ENCODE data around the gene TMEM126A.
"Not testable (repeated sequence)": the region's sequence is repeated elsewhere in the genome, so short reads cannot be mapped to it uniquely, and the experiment has no call there.

Gene TMEM126A

DNA sequence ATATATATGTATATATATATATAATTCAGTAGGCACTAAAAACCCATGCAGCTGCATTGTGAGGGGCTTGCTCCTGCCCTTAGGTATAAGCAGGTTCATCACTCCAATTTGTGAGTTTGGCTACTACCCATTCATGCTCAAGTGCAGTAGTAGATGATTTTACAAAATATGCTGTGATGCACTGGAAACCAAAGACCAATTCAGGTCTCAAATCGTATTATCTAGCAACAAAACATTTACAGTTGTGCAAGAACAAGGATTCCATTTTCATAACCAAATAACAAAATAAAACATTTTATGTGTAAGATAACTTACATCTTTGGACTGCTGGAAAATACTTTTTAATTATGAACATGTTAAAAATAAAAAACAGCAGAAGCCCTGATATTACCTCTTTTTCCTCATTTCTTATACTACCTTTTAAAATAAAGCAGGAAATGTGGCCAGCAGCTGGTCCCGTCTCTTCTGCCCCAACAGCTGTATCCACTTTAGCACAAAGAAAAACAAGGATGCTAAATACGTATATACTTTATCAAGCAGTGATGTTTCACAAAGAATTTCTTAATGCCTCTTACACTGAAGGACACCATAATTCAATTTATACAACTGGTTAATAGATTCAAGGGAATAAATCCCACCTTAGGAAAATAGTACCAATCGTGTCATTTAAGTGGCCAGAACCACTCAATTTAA is 14.4 kb downstream of the TMEM126A start:
- DNase-seq, result no peak

DNA sequence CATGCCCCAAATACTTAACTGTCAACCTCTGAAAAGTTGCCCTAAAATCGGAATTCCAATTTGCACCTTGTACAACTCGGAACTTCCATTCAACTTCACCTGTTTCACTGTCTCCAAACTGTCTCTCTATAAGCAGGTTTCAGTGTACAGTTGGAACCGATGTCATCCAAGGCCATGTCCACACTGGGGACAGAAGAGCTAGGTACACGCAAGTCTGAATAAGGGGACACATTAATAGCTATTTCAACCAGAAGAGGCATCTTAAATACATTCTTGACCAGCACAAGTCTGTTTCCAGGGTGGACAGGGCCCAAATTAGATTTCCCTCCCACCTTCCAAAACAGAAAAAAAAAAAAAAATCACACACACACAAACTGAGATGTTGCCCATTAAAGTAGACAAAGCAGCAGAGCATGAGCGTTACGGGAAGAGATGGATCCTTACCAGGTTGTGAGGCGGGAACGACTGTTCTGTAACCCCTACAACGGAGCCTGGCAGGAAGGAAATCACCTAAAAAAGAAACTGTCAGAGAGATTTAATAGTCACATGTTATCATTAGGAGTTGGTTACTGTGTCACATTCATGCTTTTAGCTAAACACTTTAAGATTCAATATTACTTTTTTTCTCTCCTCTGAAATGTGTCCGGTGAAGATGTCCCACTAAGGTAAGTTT is 15.4 kb downstream of the TMEM126A start:
- no peak for DNase-seq

DNA sequence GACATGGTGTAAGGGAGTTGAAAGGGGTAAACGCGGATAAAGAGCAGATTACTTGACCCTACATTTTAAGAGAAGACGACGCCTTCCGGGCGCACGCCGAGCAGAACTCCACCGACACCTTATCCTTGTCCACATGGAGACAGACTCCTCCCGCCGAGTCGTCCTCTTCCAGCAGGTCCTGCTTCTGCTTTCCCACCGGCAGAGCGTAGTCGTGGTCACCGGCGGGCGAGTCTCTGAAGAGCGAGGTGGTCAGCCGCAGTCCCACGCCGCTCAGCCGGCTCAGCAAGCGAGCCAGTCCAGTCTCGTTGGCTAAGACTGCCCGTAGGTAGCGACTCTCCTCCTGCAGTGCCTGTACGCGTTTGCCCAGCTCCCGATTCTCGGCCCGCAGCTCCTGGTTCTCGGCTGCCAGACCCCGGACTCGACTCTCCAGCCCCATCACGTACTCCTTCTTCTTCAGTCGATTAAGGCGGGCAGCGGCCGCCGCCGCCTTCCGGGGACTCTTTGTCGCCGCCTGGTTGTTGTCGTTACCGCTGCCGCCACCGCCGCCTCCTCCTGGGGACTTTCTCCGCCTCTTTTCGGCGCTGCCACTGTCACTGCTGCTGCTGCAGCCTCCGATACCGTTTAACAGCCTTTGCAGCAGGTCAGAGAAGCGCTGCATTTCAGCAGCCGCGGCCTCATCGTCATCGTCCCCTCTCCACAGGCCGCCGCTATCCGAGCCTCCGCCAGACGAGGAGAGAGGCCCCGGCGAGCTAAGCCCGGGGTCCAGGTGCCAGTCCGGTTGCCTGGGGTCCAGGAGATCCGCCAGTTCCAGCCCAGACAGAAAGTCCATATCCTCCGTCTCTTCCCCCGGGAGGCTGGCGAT is 16.2 kb downstream of the TMEM126A start:
- peak; percentile 18 for DNase-seq

DNA sequence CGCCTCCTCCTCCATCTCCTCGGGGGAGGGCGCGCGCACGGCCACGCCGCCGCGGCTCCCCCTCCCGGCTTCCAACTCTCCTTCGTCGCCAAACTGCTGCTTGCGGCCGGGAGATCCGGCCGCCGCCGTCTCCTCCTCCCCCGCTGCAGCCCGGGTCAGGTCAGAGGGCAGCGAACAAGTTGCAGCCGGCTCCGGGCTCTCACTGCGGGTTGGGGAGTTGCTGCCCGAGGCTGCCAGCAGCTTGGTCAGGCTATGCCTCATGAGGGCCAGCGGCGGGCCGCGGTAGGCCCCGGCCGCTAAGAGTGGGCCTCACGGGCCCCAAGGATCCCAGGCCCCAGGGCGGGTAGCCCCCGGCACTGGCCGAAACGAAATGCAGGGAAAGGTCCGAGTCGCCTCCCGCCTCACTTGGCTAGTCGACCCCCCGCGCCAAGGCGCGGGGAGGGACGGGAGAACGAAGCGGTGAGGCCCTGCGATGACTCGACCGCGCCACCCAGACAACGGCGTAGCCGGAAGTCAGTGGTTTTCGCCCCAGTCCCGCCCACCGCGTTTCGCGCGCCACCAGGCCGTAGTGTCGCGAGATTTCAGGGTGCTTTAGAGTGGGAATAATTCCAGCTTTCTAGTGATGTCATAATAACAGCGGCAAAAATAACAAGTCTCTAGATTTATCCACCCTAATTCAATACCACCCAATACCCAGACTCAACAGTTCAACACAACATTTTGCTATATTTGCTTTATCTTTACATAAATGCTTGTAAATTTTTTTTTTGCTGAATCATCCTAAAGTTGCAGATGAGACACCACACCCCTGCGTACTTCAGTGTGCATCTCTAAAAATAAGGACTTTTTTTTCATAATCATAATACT is 17.1 kb downstream of the TMEM126A start, which contains the start of gene CREBZF:
CREBZF (minus strand) TSS at position 515 of the 867 bp plus-strand sequence; CDS start at position 261, 254 bp downstream.
- DNase-seq, result peak; percentile 67

DNA sequence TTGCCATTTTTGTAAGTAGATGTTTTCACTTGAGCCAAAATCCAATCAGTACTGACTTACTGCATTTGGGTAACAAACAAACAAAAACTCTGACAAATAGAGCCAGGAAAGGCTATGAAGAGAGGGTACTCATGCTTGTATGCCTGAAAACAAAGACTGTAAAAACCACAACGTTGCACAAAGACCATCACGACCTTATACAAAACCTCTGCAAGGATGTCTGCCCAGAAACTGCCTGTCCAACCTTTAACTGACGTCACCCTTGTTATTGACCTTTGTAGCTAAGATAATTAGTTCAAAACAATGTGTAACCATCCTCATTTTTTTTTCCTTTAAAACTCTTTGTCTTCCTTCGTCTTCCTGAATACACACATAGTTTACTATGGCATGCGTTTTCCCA is 18.0 kb downstream of the TMEM126A start:
- DNase-seq, result no peak

DNA sequence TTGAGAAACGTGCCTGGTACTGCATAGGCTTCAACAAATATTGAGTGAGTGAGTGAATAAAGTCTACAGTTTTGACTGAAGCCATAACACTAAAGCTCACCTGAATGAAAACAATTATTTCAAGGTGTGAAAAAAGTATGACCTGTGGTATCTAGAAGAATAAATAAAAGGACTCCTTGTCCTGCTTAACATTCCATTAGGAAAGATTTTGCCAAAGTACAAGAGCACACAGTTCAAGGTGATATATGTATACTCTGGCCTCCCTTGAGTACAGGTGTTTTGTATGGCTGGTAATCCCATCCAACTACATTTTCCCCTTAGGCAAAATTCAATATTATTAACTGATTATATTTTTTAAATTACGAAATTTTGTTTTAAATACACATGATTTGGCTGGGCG is 18.9 kb downstream of the TMEM126A start:
- no peak for DNase-seq

DNA sequence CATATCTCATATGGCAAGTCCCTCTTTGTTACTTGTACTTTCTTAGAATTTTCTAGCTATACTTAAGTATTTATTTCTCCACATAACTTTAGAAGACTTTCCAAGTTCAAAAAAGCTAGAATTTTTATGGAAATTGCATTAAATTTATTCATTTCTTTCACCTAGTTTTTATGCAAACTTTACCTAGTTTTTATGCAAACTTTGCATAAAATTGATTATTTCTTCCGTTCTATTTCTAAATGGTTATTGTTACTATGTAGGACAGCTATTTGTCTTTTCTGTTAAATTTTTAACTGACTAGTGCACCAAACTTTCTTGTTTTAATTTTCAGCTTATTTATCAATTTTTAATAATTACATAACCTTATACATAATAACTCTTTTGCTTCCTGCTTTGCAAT is 20.4 kb downstream of the TMEM126A start:
- DNase-seq, result no peak

DNA sequence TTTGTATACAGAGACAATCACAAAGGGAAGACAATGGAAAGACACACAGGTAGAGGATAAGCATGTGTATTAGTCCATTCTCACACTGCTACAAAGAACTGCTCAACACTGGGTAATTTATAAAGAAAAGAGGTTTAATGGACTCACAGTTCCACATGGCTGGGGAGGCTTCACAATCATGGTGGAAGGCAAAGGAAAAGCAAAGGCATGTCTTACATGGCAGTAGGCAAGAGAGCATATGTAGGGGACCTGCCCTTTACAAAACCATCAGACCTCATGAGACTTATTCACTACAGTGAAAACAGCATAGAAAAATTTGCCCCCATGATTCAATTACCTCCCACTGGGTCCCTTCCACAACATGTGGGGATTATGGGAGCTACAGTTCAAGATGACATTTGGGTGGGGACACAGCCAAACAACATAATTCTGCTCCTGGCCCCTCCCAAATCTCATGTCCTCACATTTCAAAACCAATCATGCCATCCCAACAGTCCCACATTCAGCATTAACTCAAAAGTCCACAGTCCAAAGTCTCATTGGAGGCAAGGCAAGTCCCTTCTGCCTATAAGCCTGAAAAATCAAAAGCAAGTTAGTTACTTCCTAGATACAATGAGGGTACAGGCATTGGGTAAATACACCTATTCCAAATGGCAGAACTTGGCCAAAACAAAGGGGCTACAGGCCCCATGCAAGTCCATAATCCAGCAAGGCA is 23.3 kb downstream of the TMEM126A start:
- not testable (repeated sequence) for DNase-seq

DNA sequence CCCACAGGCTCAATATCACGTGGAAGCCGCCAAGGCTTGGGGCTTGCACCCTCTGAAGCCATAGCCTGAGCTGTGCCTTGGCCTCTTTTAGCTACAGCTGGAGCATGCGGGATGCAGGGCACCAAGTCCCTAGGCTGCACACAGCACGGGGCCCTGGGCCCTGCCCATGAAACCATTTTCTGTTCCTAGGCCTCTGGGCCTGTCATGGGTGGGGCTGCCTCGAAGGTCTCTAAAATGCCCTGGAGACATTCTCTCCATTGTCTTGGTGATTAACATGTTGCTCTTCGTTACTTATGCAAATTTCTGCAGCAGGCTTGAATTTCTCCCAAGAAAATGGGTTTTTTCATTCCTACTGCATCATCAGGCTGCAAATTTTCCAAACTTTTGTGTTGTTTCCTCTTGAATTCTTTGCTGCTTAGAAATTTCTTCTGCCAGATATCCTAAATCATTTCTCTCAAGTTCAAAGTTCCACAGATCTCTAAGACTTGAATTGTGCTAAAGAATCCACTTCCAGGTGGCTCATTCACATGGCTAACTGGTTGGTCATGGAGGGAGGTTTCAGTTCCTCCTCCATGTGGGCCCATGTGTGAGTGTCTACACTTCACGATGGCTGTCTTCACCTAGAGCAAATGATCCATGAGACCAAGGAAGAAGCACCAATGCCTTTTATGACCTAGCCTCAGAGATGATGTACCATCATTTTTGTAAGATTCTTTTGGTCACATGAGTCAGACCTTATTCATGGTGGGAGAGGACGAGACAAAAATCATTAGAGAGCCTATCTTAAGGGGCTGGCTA is 24.5 kb downstream of the TMEM126A start:
- DNase-seq, result no peak

DNA sequence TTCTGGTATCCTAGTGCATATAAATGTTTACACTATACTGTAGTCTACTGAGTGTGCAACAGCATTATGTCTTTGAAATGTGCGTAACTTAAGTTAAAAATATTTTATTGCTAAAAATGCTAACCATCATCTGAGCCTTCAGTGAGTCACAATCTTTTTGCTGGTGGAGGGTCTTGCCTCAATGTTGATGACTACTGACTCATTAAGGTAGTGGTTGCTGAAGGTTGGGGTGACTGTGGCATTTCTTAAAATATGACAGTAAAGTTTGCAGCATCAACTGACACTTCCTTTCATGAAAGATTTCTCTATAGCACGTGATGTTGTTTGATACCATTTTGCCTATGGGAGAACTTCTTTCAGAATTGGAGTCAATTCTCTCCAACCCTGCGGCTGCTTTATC is 25.6 kb downstream of the TMEM126A start:
- no peak for DNase-seq

DNA sequence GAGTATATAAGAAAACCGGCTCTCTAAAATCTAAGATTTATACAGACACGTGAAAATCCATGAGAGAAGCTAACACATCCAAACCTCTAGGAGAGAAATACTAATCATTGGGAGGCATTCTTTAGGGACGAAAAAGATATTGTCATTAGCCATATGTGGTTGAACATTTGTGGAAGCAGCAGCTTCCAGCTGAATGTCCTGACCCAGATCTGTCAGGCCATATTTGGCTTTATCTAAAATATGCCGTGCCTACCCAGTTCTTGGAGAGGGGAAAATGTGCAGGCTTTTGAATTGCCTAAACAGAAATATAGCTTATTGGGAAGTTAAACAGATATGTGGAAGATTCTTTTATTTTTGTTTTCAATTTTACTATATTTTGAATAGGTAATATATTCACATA is 31.8 kb downstream of the TMEM126A start:
- DNase-seq, result no peak

DNA sequence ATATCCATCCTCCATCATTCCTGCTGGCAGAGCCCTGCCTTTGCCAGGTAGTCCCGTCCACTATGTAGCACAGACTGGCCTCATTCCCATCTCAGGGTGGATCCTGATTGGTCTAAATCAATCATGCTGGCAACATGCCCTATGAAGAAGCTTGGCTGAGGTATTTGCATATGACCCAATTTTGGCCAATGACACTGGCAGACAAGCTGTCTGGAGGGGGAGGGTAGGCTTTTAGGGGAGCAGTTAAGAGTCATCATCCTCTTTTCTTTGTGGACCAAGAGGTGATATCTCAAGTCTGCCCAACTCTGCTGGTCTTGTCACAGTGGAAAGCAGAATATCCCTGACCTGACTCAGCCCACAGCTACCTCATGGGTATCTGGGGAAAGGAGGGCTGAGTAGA is 33.1 kb downstream of the TMEM126A start:
- DNase-seq, result no peak

DNA sequence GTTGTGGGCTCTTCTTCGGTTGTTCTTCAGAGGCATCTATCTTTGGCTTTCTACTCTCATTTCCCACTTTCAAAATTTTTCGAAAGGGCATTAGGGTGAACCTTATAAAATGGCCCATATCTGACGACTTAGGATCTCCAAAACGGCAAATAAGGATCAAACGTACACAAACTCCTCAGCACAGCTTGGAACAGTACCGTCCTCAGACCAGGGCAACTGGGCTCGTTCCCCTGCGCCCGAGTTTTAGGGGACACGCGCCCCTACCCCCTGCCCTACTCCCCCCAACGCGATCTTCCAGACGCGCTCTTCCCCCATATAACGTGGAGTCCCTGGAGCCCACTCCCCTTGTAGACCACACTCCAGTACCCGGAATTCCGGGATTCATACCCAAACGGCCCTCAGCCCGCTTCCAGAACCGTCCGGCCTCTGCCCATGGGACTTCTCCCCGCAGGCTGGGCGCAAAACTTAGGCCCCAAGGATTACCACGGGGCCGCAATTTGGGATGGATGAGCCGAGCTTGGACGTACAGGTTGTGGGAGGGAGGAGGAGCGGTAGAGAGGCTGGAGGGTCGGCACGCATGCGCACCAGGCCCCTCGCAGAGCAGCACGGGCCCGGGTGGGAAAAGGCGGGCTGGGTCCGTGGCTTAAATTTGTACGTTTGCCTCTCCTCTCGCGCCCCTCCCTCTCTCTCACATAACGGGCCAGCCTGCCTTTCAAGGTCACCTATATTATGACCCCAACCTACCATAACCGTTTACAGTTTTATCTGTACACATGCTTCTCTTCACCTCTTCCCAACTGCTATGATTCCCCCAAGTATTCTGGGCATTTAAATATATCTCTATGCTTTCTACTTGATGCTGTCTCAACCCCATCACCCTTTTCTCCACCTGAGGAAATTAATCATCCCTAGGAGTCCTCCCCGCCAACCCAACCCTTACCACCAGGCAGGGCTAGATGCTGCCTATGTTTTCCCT is 34.9 kb downstream of the TMEM126A start:
- peak; percentile 1 for DNase-seq

DNA sequence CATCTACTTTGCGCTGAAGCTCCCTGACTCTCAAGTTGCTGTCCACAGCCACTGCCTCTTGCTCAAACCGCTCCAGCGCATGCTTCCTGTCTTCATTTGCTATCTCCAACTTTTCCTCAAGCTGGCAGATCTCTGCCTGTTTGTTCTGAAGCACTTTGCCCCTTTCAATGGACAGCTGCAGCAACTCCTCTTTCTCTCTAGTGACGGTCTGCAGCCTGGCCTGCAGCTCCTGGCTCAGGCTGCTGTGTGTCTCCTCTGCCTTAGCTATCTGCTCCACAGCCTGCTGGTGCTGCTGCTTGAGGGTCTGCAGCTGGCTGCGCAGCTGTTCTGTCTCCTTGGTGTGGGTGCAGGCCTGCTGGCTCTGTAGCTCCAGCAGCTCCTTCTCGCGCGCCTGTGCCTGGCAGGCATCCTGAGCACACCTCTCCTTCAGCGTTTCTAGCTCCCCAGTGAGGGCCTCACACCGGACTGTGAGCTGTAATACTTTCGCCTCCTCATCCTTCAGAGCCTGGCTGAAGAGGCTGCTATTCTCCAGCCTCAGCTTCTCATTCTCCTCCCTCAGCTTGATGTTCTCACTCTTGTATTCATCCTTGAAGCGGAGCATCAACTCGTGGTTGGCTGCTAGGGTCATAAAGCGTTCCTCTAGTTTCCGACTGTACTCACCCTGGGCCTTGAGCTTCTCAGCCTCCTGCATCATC is 37.5 kb downstream of the TMEM126A start:
- no peak for DNase-seq

DNA sequence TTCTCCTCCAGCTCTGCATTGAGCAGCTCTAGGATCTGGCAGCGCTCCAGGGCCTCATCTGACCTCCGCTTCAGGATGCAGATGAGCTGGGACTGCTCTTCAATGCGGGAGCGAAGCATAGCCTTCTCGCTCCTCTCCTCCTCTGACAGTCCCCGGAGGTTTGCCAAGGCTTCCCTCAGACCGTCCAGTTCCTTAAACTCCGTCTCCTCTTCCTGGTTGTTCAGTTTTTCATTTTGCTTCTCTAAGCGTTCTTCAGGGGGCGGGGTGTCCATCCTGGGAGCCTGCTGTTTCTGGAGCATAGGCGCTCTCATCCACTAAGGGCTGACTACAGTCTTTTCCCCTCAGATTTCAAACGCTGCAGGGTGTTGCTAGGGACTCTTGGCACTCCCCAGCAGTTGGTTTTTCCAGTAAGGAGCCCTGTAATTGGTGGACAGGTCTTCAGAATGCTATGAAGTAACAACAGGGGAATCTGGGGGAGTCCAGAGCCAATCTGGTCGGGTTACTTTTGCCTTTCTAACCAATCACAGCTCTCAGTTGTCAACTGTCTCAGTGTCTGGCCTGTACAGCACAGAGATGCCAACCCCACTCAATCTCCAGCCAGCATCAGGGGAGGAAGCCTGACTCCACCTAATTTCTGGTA is 38.2 kb downstream of the TMEM126A start, which contains the start of gene CCDC89:
CCDC89 (minus strand) TSS at position 376 of the 640 bp plus-strand sequence; CDS start at position 311, 65 bp downstream.
- DNase-seq, result peak; percentile 34

DNA sequence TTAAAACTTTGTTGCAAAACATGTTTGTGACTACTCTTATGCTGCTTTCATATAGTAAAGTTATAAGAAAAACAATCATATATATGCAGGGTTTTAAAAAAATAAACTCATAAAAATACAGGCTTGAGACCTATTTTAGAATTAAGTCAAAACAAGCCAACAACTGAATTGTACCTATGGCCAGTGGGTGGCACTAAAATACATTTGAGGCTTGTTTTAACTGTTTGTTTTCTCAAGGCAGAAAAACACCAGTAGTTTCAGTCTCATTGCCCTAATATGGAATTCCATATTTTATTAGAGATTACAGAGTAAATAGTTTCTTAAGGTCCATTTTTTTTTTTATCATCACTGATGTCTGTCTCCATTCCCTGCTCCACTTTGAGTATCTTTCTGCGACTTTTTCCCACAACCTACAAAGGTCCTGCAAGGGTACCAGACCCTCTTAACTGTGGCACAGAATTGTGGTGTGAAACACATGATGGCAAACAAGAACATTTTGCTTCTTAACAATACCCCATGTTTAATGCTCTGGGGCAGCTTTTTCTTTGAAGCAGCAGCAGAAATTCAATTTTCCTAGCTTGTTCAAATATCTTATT is 46.7 kb downstream of the TMEM126A start:
- DNase-seq, result no peak

DNA sequence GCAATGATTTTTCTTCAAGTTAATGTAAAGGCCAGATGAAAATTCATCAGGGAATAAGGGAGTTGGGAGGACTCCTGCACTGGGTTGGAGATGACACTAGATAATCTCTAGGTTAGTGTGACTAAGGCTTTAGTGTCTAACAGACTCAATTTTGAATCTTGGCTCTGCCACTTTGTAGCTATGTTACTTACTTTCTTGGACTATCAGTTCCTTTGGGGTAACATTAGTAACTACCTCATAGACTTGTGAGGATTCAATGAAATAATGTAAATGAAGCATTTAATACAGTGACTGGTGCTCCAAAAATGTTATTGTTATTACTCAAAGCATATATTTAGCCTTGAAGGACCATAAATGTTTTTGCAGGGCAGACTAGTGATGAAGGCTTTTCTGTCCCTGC is 47.8 kb downstream of the TMEM126A start:
- DNase-seq, result no peak

DNA sequence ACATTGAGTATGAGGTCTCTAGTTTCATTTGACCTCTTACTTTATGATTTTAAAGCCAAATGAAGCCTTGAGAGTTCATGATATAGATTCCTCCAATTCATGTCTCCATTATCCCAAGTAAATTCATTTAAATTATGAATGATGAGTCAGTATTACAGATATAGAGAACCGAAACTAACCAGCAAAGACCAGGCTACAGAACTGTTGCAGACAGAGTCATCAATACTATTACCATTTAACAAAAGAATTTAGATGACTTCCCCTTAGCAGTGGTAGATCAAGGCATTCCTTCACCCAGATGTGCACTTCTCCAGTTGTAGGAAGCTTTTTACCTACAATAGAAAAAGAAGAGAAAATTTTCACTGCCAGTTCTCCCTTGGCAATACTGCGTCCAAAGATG is 50.0 kb downstream of the TMEM126A start:
- no peak for DNase-seq
